Spleen (tissue), 11 donors: Measurements from ENCODE around the gene PSD2. TPM values are rescaled to one million over a fixed set of nuclear protein-coding genes. Genes with fewer than 3 reads are reported as not detected.

ENCODE experiments used
- DNase-seq: peaks from one replicate; pipeline ENCODE4 v3.0.0-alpha.2; 2020
- H3K27ac ChIP-seq, 8 donors: fragments of 200-600 bp; sonication (generic) in 7 of 8; 1 replicate in 4 of 8; 2 replicates in 4 of 8; pipeline versions ENCODE4 v1.5.0 to v1.8.0; 2016 to 2021; ENCODE audit warnings: inconsistent platforms in 4 of 8, mild to moderate bottlenecking in 4 of 8, moderate library complexity in 1 of 8
- H3K27me3 ChIP-seq, 7 donors: fragments of 200-600 bp; sonication (generic) in 6 of 7; replicated peaks in 1 of 7; 1 replicate in 4 of 7; 2 replicates in 3 of 7; pipeline versions ENCODE4 v1.5.0 to v1.8.0; 2016 to 2021; ENCODE audit warnings: inconsistent platforms in 3 of 7, mild to moderate bottlenecking in 1 of 7
- H3K36me3 ChIP-seq, 6 donors: fragments of 200-600 bp; sonication (generic) in 5 of 6; 1 replicate in 4 of 6; 2 replicates in 2 of 6; pipeline versions ENCODE4 v1.5.0 to v1.8.0; 2016 to 2021; ENCODE audit warnings: inconsistent platforms in 2 of 6
- H3K4me1 ChIP-seq, 6 donors: fragments of 200-600 bp; sonication (generic) in 5 of 6; 1 replicate in 3 of 6; 2 replicates in 3 of 6; pipeline versions ENCODE4 v1.5.0 to v1.8.0; 2016 to 2021; ENCODE audit warnings: inconsistent platforms in 3 of 6
- H3K4me3 ChIP-seq, 8 donors: fragments of 200-600 bp; sonication (generic) in 7 of 8; 1 replicate in 4 of 8; 2 replicates in 4 of 8; pipeline versions ENCODE4 v1.5.0 to v1.8.0; 2016 to 2021; ENCODE audit warnings: inconsistent platforms in 4 of 8, mild to moderate bottlenecking in 4 of 8, moderate library complexity in 2 of 8
- H3K9me3 ChIP-seq, 8 donors: fragments of 200-600 bp; sonication (generic) in 7 of 8; 1 replicate in 4 of 8; 2 replicates in 4 of 8; pipeline versions ENCODE4 v1.5.0 to v1.8.0; 2016 to 2021; ENCODE audit warnings: inconsistent platforms in 4 of 8
- CTCF ChIP-seq, 11 experiments: fragments of 200-600 bp in 7 of 11; fragments of 450-650 bp in 4 of 11; sonication (generic) in 4 of 11; IDR thresholded peaks in 8 of 11; conservative IDR thresholded peaks in 3 of 11; 1 replicate in 7 of 11; 2 replicates in 4 of 11; pipeline versions ENCODE4 v1.4.0 to v1.8.0; 2016 to 2021; ENCODE audit warnings: antibody characterized with exemption in 11 of 11, inconsistent platforms in 4 of 11, mild to moderate bottlenecking in 1 of 11
- POLR2A ChIP-seq, 3 donors: fragments of 450-650 bp; IDR thresholded peaks; one replicate each; pipeline ENCODE4 v1.5.1; 2017; ENCODE audit warnings: antibody characterized with exemption in 3 of 3, mild to moderate bottlenecking in 1 of 3
- POLR2AphosphoS5 ChIP-seq, 3 donors: sonication (generic); formaldehyde crosslinking; IDR thresholded peaks; one replicate each; pipeline ENCODE4 v1.5.1; 2017; ENCODE audit warnings: antibody characterized with exemption in 3 of 3
- WGBS, 5 donors: extraction: QIAGEN DNeasy Blood & Tissue Kit in 3 of 5; methylation state at CpG; one replicate each; pipeline versions ENCODE4 v1.1.5 to v1.1.7; 2013 to 2018; 5-methylcytosine and 5-hydroxymethylcytosine counted together
- intact Hi-C: fragments of 100-400 bp; cut with DNase I; formaldehyde crosslinking; loops from one replicate; pipeline ENCODE4 v1.15.0; 2023; ENCODE audit warnings: low total_unique reads
- polyA plus RNA-seq, 3 donors: library from polyadenylated mRNA; stranded (reverse); fragments of 200-250 nt; gene quantifications; one replicate each; pipeline ENCODE4 v1.2.1, GENCODE V29; 2013
- total RNA-seq, 7 donors: library from RNA; depleted of rRNA in 3 of 7; stranded (reverse); fragments of >200 nt in 3 of 7; fragmentation: NEBNext Ultra II Directional in 4 of 7; extraction: Animal tissue kit (Norgen Biotek cat#: 25700) in 4 of 7; gene quantifications; one replicate each; pipeline versions ENCODE4 v1.1.0 to v1.2.1, GENCODE V29; 2016 to 2021
- donor health status: healthy with polysubstance abuse.
- donor health status: DM: no; HTN: no; CAD: no; lungs with moderate emphysema.
- donor health status: DM: no; HTN: no; CAD: no.
- donor health status: Bipolar disorder and iron deficiency.
- donor health status: healthy.
- donor health status: DM: no; HTN: no; CAD: no.
- donor health status: DM: yes; HTN: yes; CAD: no.

PSD2 gene
- total and polyA plus RNA-seq, 10 donors, result 0.03 to 0.42 (median 0.21) TPM; not detected in 1

GRCh38 chr5:139807647-139808030, 12.0 kb downstream of the PSD2 start:
- TF ChIP-seq POLR2AphosphoS5 (IDR thresholded peaks at IDR 0.05) (no peak), CTCF (IDR thresholded peaks at IDR 0.05 in 8 of 11, conservative IDR thresholded peaks at IDR 0.05 in 3 of 11) (no peak), POLR2A (IDR thresholded peaks at IDR 0.05) (no peak)
- DNase-seq, result peak; percentile 9
- no peak overlapping the region for H3K4me3 ChIP-seq
- intact Hi-C loops, result no loop called here
- no peaks in the 10 kb centered on the region for H3K36me3 ChIP-seq
- H3K27me3 ChIP-seq, result peaks cover 0 to 37% (median 0%) of the 10 kb centered on the region in 7 donors
- H3K9me3 ChIP-seq, result no peaks in the 10 kb centered on the region
- no peaks in the 10 kb centered on the region for H3K4me1 ChIP-seq
- no peak overlapping the region for H3K27ac ChIP-seq
- 74 to 82% (median 78%) methylated on average over 6 of the region's 6 CpGs for WGBS, 5 donors

GRCh38 chr5:139808481-139809330, 13.1 kb downstream of the PSD2 start:
- H3K27me3 ChIP-seq, result peaks cover 0 to 27% (median 0%) of the 10 kb centered on the region in 7 donors
- no peak overlapping the region for H3K4me3 ChIP-seq
- H3K27ac ChIP-seq, result no peak overlapping the region
- peak; percentile 66 for DNase-seq
- no peaks in the 10 kb centered on the region for H3K9me3 ChIP-seq
- 36 to 56% (median 38%) methylated on average over 10 to 19 of the region's 19 CpGs for WGBS, 5 donors
- H3K4me1 ChIP-seq, result no peaks in the 10 kb centered on the region
- intact Hi-C loops, result no loop called here
- TF ChIP-seq CTCF (IDR thresholded peaks at IDR 0.05 in 8 of 11, conservative IDR thresholded peaks at IDR 0.05 in 3 of 11) (no peak), POLR2A (IDR thresholded peaks at IDR 0.05) (no peak), POLR2AphosphoS5 (IDR thresholded peaks at IDR 0.05) (no peak)
- H3K36me3 ChIP-seq, result no peaks in the 10 kb centered on the region

GRCh38 chr5:139809331-139809810, 13.8 kb downstream of the PSD2 start:
- no peaks in the 10 kb centered on the region for H3K36me3 ChIP-seq
- peak; percentile 66 for DNase-seq
- no peaks in the 10 kb centered on the region for H3K4me1 ChIP-seq
- intact Hi-C loops, result no loop called here
- peaks cover 0 to 23% (median 0%) of the 10 kb centered on the region in 7 donors for H3K27me3 ChIP-seq
- TF ChIP-seq POLR2AphosphoS5 (IDR thresholded peaks at IDR 0.05) (no peak), POLR2A (IDR thresholded peaks at IDR 0.05) (no peak), CTCF (IDR thresholded peaks at IDR 0.05 in 8 of 11, conservative IDR thresholded peaks at IDR 0.05 in 3 of 11) (no peak)
- no peak overlapping the region for H3K27ac ChIP-seq
- no peak overlapping the region for H3K4me3 ChIP-seq
- H3K9me3 ChIP-seq, result no peaks in the 10 kb centered on the region
- 81 to 92% (median 86%) methylated on average over 4 to 11 of the region's 11 CpGs for WGBS, 5 donors
